ENCODE results near the gene NIPBL. TPM values are rescaled to one million over a fixed set of nuclear protein-coding genes. Genes with fewer than 3 reads are reported as not detected.
"Not testable (repeated sequence)": the region's sequence is repeated elsewhere in the genome, so short reads cannot be mapped to it uniquely, and the experiment has no call there.

NIPBL gene
- total RNA-seq, 1 donor from 2014 or later = 63.0 TPM

DNA sequence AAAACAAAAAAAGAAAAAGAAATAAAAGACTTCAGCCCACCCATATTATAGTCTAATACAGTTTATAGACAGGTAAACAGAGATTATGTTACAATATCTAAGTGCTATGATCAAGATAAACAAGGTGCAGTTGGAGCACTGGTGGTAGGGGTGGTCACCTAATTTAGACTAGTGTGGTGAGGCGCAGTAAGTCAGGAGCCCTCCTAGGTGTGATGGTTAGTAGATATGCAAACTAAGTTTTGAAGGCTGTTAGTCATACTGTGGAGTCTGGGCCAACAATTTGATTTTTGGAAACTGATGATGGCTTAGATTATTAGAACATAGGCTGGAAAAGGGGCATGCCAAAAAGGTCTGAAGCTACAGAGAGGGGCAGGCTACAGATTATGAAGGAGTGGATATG lies 14.7 kb downstream of the NIPBL start:
- ATAC-seq = no peak
- no peak for DNase-seq
- no peak overlapping the region for H3K4me3 ChIP-seq
- no peak overlapping the region for H3K27ac ChIP-seq
- H3K27me3 ChIP-seq = no peaks in the 10 kb centered on the region
- TF ChIP-seq, protein P1, sequence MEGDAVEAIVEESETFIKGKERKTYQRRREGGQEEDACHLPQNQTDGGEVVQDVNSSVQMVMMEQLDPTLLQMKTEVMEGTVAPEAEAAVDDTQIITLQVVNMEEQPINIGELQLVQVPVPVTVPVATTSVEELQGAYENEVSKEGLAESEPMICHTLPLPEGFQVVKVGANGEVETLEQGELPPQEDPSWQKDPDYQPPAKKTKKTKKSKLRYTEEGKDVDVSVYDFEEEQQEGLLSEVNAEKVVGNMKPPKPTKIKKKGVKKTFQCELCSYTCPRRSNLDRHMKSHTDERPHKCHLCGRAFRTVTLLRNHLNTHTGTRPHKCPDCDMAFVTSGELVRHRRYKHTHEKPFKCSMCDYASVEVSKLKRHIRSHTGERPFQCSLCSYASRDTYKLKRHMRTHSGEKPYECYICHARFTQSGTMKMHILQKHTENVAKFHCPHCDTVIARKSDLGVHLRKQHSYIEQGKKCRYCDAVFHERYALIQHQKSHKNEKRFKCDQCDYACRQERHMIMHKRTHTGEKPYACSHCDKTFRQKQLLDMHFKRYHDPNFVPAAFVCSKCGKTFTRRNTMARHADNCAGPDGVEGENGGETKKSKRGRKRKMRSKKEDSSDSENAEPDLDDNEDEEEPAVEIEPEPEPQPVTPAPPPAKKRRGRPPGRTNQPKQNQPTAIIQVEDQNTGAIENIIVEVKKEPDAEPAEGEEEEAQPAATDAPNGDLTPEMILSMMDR (IDR thresholded peaks at IDR 0.05) = no peak
- H3K36me3 ChIP-seq = no peaks in the 10 kb centered on the region
- intact Hi-C loops (cut with DNase I) = no loop called here
- H3K4me1 ChIP-seq = peaks cover 16% of the 10 kb centered on the region
- H3K9me3 ChIP-seq = no peaks in the 10 kb centered on the region

DNA sequence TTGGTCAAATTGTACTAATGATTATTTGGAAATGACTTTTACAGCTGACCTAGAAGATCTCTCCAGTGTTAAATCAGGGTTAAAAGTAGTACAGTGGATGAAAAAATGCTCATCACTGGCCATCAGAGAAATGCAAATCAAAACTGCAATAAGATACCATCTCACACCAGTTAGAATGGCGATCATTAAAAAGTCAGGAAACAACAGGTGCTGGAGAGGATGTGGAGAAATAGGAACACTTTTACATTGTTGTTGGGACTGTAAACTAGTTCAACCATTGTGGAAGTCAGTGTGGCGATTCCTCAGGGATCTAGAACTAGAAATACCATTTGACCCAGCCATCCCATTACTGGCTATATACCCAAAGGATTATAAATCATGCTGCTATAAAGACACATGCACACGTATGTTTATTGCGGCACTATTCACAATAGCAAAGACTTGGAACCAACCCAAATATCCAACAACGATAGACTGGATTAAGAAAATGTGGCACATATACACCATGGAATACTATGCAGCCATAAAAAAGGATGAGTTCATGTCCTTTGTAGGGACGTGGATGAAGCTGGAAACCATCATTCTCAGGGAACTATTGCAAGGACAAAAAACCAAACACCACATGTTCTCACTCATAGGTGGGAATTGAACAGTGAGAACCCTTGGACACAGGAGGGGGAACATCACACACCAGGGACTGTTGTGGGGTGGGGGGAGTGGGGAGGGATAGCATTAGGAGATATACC lies 15.7 kb downstream of the NIPBL start:
- ATAC-seq; H3K27ac ChIP-seq; H3K27me3 ChIP-seq; H3K4me3 ChIP-seq; H3K9me3 ChIP-seq; DNase-seq; intact Hi-C loops (cut with DNase I); H3K36me3 ChIP-seq: not testable (repeated sequence)
- peaks cover 14% of the 10 kb centered on the region for H3K4me1 ChIP-seq

DNA sequence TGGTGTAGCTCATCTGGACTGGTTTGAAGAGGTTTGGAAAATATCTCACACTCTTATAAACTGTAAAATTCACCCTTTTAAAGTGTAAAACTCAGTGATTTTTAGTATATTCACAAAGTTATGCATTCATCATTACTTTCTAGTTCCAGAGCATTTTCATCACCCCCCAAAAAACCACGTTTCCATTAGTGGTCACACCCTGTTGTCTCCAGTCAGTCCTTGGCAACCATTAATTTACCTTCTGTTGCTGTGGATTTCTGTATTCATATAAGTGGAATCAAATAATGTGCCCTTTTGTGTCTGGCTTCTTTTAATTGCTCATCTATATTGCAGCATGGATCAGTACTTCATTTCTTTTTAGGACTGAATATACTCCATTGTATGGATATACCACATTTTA lies 18.4 kb downstream of the NIPBL start:
- H3K9me3 ChIP-seq = no peaks in the 10 kb centered on the region
- no peaks in the 10 kb centered on the region for H3K36me3 ChIP-seq
- DNase-seq = no peak
- H3K4me1 ChIP-seq = peaks cover 25% of the 10 kb centered on the region
- no peak overlapping the region for H3K27ac ChIP-seq
- ATAC-seq = no peak
- H3K27me3 ChIP-seq = no peaks in the 10 kb centered on the region
- intact Hi-C loops (cut with DNase I) = no loop called here
- TF ChIP-seq, protein P1 (IDR thresholded peaks at IDR 0.05) = no peak
- H3K4me3 ChIP-seq = no peak overlapping the region

DNA sequence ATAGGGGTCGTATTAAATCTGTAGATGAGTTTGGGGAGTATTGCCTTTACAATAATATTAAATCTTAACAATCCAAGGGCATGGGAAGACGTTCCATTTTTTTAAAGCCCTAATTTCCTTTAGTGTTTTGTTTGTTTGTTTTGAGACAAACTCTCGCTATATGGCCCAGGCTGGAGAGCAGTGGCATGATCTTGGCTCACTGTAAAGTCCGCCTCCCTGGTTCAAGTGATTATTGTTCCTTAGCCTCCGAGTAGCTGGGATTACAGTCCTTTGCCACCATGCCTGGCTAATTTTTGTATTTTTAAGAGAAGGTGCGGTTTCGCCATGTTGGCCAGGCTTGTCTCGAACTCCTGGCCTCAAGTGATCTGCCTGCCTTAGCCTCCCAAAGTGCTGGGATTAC lies 19.9 kb downstream of the NIPBL start:
- no peaks in the 10 kb centered on the region for H3K9me3 ChIP-seq
- H3K27me3 ChIP-seq = no peaks in the 10 kb centered on the region
- TF ChIP-seq, protein P1 (IDR thresholded peaks at IDR 0.05) = no peak
- DNase-seq = no peak
- no peak overlapping the region for H3K27ac ChIP-seq
- intact Hi-C loops (cut with DNase I) = no loop called here
- no peaks in the 10 kb centered on the region for H3K36me3 ChIP-seq
- peaks cover 29% of the 10 kb centered on the region for H3K4me1 ChIP-seq
- no peak overlapping the region for H3K4me3 ChIP-seq
- ATAC-seq = no peak

DNA sequence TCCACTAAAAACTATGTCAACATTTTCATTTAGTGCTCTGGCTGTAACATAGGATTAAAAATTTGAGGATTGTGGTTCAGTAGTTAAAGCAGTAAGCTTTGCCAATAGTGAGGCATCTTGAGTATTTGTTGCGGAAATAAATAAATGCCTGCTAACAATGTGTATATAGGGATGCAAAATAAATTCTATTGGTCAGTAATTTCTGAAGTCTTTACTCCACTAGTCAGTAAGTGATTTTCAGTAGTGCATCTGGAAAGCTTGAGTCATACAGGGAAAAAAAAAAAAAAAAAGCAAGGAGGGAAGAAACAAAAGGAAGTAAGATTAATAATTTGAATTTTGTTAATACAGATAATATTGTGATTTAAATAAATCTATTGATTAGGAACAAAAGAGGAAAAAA lies 21.0 kb downstream of the NIPBL start:
- H3K27me3 ChIP-seq = no peaks in the 10 kb centered on the region
- no peaks in the 10 kb centered on the region for H3K36me3 ChIP-seq
- TF ChIP-seq, protein P1 (IDR thresholded peaks at IDR 0.05) = no peak
- peaks cover 29% of the 10 kb centered on the region for H3K4me1 ChIP-seq
- no peak for DNase-seq
- H3K27ac ChIP-seq = no peak overlapping the region
- H3K9me3 ChIP-seq = peaks cover 7% of the 10 kb centered on the region
- intact Hi-C loops (cut with DNase I) = no loop called here
- no peak overlapping the region for H3K4me3 ChIP-seq
- ATAC-seq = no peak

DNA sequence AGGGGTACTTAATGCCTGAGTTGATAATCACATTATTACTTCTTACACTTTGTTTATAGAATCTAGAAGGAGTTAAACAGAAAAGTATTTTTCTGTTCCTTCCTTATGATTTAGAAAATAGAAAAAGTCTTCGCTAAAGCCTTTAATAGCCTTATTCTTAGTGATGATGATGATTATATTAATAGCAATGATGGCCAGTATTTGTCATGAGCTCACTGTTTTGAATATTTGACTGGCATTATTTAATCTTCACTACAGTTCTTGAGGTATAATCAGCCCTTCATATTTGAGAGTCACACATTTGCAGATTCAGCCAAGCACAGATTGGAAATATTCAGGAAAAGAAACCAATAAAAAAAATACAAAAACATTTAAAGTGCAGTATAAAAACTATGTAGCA lies 23.3 kb downstream of the NIPBL start:
- DNase-seq = no peak
- Histone ChIP-seq H3K36me3 (no peaks in the 10 kb centered on the region), H3K4me1 (peaks cover 29% of the 10 kb centered on the region), H3K27ac (no peak overlapping the region), H3K9me3 (peaks cover 7% of the 10 kb centered on the region), H3K27me3 (no peaks in the 10 kb centered on the region), H3K4me3 (no peak overlapping the region)
- TF ChIP-seq, protein P1 (IDR thresholded peaks at IDR 0.05) = no peak
- no peak for ATAC-seq
- intact Hi-C loops (cut with DNase I) = no loop called here
